ENCODE results near the gene ST8SIA6. TPM values are rescaled to one million over a fixed set of nuclear protein-coding genes. Genes with fewer than 3 reads are reported as not detected.

ST8SIA6 gene
- total RNA-seq, 3 donors from 2014 or later (not counting 1 experiment from before 2014, with no cell fraction given): 12.2 to 19.7 (median 12.5) TPM

DNA sequence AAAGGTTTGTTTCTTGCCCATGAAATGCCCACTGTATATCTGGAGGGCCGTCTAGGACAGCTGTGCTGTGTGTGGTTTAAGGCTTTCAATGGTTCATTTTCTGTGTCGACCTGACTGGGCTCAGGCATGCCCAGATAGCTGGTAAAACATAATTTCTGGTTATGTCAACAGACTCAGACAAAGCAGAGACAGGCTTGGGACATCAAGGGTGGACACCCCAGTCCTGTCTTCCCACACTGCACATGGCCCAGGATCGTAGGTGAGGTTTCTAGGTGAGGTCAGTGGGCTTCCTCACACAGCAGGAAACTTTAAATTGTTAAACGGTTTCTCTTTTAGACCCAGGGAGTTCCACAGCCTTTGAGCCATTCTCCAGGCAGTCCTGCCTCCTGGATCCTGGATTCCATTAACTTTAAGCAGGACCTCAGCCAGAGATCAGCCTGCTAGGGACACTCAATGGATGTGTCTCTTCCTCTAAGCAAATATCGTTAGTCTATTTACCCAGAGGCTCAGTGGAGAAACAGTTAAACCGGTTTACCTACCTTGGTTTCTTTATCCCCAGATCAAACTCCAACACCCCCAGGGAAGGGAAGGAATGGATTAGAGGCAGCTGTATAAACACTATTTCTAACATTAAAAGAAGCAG, 66.4 kb downstream of the ST8SIA6 start:
- H3K4me1 Mint-ChIP-seq: no peaks in the 10 kb centered on the region
- H3K27ac Mint-ChIP-seq: no peak overlapping the region
- Histone ChIP-seq H3K9me3 (ENCODE audit: control insufficient read depth, insufficient read depth, low read length) (no peaks in the 10 kb centered on the region), H3K4me3 (ENCODE audit: low read length) (no peak overlapping the region), H3K4me1 (ENCODE audit: control insufficient read depth, insufficient read depth, low read length) (no peaks in the 10 kb centered on the region), H3K36me3 (ENCODE audit: control insufficient read depth, insufficient read depth, low read length) (no peaks in the 10 kb centered on the region), H3K27ac (ENCODE audit: low read length) (no peak overlapping the region), H3K27me3 (ENCODE audit: control insufficient read depth, insufficient read depth, low read length) (no peaks in the 10 kb centered on the region)
- DNase-seq (no peak), ATAC-seq (no peak)
- H3K4me3 Mint-ChIP-seq: no peak overlapping the region
- 78% methylated on average over 5 of the region's 6 CpGs for WGBS (ENCODE audit: insufficient coverage)
- intact Hi-C loops (cut with micrococcal nuclease): no loop called here
- no peaks in the 10 kb centered on the region for H3K9me3 Mint-ChIP-seq
- H3K27me3 Mint-ChIP-seq (ENCODE audit: low read depth in 2 of 2): no peaks in the 10 kb centered on the region
- TF ChIP-seq, protein P1, sequence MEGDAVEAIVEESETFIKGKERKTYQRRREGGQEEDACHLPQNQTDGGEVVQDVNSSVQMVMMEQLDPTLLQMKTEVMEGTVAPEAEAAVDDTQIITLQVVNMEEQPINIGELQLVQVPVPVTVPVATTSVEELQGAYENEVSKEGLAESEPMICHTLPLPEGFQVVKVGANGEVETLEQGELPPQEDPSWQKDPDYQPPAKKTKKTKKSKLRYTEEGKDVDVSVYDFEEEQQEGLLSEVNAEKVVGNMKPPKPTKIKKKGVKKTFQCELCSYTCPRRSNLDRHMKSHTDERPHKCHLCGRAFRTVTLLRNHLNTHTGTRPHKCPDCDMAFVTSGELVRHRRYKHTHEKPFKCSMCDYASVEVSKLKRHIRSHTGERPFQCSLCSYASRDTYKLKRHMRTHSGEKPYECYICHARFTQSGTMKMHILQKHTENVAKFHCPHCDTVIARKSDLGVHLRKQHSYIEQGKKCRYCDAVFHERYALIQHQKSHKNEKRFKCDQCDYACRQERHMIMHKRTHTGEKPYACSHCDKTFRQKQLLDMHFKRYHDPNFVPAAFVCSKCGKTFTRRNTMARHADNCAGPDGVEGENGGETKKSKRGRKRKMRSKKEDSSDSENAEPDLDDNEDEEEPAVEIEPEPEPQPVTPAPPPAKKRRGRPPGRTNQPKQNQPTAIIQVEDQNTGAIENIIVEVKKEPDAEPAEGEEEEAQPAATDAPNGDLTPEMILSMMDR (IDR thresholded peaks at IDR 0.05): no peak
- H3K36me3 Mint-ChIP-seq: no peaks in the 10 kb centered on the region

DNA sequence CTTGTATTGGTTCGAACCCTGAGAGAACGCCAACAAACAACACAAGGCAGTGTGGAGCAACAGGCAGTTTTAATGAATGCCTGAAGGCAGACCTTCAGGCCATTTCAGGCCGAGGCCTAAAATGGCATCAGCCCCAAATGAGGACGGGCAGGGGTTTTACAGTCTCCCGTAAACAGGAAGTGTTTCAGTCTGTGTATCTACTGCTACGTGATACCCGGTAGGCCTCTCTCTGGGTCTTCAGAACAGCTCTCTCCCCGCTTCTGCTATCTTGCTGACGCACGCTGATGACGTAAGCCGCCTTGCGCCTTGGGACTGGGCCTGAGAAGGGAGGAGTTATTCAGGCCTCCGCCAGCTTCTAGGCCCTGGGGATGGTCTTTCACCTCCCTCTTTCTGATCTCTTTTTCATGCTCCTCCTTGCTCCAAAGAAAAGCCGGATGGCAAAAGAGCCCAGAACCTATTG, 67.7 kb downstream of the ST8SIA6 start:
- Histone ChIP-seq H3K4me3 (ENCODE audit: low read length) (no peak overlapping the region), H3K27me3 (ENCODE audit: control insufficient read depth, insufficient read depth, low read length) (no peaks in the 10 kb centered on the region), H3K27ac (ENCODE audit: low read length) (no peak overlapping the region), H3K36me3 (ENCODE audit: control insufficient read depth, insufficient read depth, low read length) (no peaks in the 10 kb centered on the region), H3K4me1 (ENCODE audit: control insufficient read depth, insufficient read depth, low read length) (no peaks in the 10 kb centered on the region), H3K9me3 (ENCODE audit: control insufficient read depth, insufficient read depth, low read length) (no peaks in the 10 kb centered on the region)
- DNase-seq (no peak), ATAC-seq (peak in 1 of 3 donors; percentile 48)
- Mint-ChIP-seq H3K4me1 (no peaks in the 10 kb centered on the region), H3K4me3 (no peak overlapping the region), H3K27me3 (ENCODE audit: low read depth in 2 of 2) (no peaks in the 10 kb centered on the region), H3K36me3 (no peaks in the 10 kb centered on the region), H3K9me3 (no peaks in the 10 kb centered on the region), H3K27ac (no peak overlapping the region)
- WGBS (ENCODE audit: insufficient coverage): 93% methylated on average over 15 of the region's 15 CpGs
- TF ChIP-seq, protein P1 (IDR thresholded peaks at IDR 0.05): no peak
- intact Hi-C loops (cut with micrococcal nuclease): no loop called here

DNA sequence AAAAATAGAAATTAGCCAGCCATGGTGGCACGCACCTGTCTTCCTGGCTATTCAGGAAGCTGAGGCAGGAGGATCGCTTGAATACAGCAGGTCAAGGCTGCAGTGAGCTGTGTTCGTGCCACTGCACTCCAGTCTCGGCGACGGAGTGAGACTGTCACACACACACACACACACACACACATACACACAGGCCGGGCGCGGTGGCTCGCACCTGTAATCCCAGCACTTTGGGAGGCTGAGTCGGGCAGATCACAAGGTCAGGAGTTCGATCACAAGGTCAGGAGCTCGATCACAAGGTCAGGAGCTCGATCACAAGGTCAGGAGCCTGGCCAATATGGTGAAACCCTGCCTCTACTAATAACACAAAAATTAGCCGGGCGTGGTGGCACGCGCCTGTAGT, 68.4 kb downstream of the ST8SIA6 start:
- TF ChIP-seq, protein P1 (IDR thresholded peaks at IDR 0.05): no peak
- intact Hi-C loops (cut with micrococcal nuclease): no loop called here
- ATAC-seq: no peak

DNA sequence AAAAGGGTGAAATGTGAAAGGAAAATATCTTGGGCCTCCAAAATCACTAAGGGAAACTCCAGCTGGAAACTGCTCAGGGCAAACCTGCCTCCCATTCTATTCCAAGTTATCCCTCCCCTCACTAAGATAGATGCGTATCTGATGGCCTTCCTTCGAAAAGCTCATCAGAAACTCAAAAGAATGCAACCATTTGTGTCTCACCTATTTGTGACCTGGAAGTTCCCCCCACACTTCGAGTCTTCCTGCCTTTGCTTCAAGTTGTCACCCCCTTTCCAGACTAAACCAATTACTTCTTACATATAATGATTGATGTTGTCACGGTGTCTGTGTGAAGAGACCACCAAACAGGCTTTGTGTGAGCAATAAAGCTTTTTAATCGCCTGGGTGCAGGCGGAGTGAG, 69.3 kb downstream of the ST8SIA6 start:
- no peak overlapping the region for H3K27ac ChIP-seq (ENCODE audit: low read length)
- no peaks in the 10 kb centered on the region for H3K9me3 Mint-ChIP-seq
- H3K27me3 Mint-ChIP-seq (ENCODE audit: low read depth in 2 of 2): no peaks in the 10 kb centered on the region
- H3K4me3 Mint-ChIP-seq: no peak overlapping the region
- no peaks in the 10 kb centered on the region for H3K4me1 ChIP-seq (ENCODE audit: control insufficient read depth, insufficient read depth, low read length)
- no peaks in the 10 kb centered on the region for H3K36me3 ChIP-seq (ENCODE audit: control insufficient read depth, insufficient read depth, low read length)
- 83% methylated on average over 6 of the region's 6 CpGs for WGBS (ENCODE audit: insufficient coverage)
- H3K9me3 ChIP-seq (ENCODE audit: control insufficient read depth, insufficient read depth, low read length): no peaks in the 10 kb centered on the region
- ATAC-seq (no peak), DNase-seq (no peak)
- H3K4me3 ChIP-seq (ENCODE audit: low read length): no peak overlapping the region
- no peaks in the 10 kb centered on the region for H3K4me1 Mint-ChIP-seq
- intact Hi-C loops (cut with micrococcal nuclease): no loop called here
- TF ChIP-seq, protein P1 (IDR thresholded peaks at IDR 0.05): no peak
- no peak overlapping the region for H3K27ac Mint-ChIP-seq
- no peaks in the 10 kb centered on the region for H3K27me3 ChIP-seq (ENCODE audit: control insufficient read depth, insufficient read depth, low read length)
- H3K36me3 Mint-ChIP-seq: no peaks in the 10 kb centered on the region

More for the DNA sequence above, 68.4 kb downstream of the ST8SIA6 start:
- 96% methylated on average over 18 of the region's 18 CpGs for WGBS (ENCODE audit: insufficient coverage)
- H3K4me1 Mint-ChIP-seq: no peaks in the 10 kb centered on the region
- H3K36me3 Mint-ChIP-seq: no peaks in the 10 kb centered on the region
- H3K27ac ChIP-seq (ENCODE audit: low read length): no peak overlapping the region
- no peaks in the 10 kb centered on the region for H3K4me1 ChIP-seq (ENCODE audit: control insufficient read depth, insufficient read depth, low read length)
- H3K4me3 ChIP-seq (ENCODE audit: low read length): no peak overlapping the region
- no peaks in the 10 kb centered on the region for H3K27me3 Mint-ChIP-seq (ENCODE audit: low read depth in 2 of 2)
- no peaks in the 10 kb centered on the region for H3K9me3 ChIP-seq (ENCODE audit: control insufficient read depth, insufficient read depth, low read length)
- no peaks in the 10 kb centered on the region for H3K9me3 Mint-ChIP-seq
- no peak for DNase-seq
- H3K27ac Mint-ChIP-seq: no peak overlapping the region
- no peak overlapping the region for H3K4me3 Mint-ChIP-seq
- no peaks in the 10 kb centered on the region for H3K36me3 ChIP-seq (ENCODE audit: control insufficient read depth, insufficient read depth, low read length)
- no peaks in the 10 kb centered on the region for H3K27me3 ChIP-seq (ENCODE audit: control insufficient read depth, insufficient read depth, low read length)

Measured in natural killer cell (primary cell).